ENCODE measurements around the gene PODXL. TPM values are rescaled to one million over a fixed set of nuclear protein-coding genes. Genes with fewer than 3 reads are reported as not detected.

Gene PODXL
- total RNA-seq, 1 experiment from 2014 or later: 37.5 TPM

DNA sequence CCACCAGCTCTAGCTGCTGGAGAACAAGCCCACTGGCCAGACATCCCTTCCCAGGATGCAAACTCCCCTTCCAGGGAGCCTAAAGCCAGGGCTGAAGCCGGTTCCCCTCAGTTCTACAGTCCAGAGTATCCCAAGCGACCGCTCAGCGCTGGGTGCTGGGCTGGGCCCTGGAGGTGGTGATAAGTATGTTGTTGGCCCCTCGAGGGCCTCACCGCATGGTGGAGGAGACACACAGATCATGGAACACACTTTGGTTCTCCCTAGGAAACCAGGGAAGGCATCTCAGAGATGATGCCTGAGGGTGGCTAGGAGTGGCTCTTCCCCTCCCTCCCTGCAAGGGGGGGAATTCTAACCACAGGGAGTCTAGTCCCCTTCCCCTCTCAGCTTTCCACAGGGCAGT, 4.4 kb downstream of the PODXL start:
- CTCF ChIA-PET: no interaction called here
- H4K20me1 ChIP-seq (ENCODE audit: insufficient read depth): no peaks in the 10 kb centered on the region
- no peak for ATAC-seq
- H3K27me3 ChIP-seq (ENCODE audit: insufficient read depth, low read length): no peaks in the 10 kb centered on the region
- peaks cover 24% of the 10 kb centered on the region; the same call in 1 of the 2 replicates for H3K79me2 ChIP-seq (ENCODE audit: insufficient read depth, low read length)
- RAD21 ChIA-PET (ENCODE audit: low non-redundant PET in 1 of 2, low total read pairs in 2 of 2, uncharacterized antibody in 2 of 2, unreplicated experiment in 2 of 2): no interaction called here
- no peak overlapping the region for H3K4me2 ChIP-seq (ENCODE audit: low read length)
- POLR2A ChIA-PET: no interaction called here
- no TSS peak for BruUV-seq (replicated peaks)
- H3K9ac ChIP-seq (ENCODE audit: low read length): no peak overlapping the region
- no peak for DNase-seq (ENCODE audit: low read depth, low spot score)
- no peak overlapping the region for H3K27ac ChIP-seq (ENCODE audit: low read depth, low read length)
- no peak overlapping the region for H2AFZ ChIP-seq (ENCODE audit: low read depth, low read length, poor library complexity, severe bottlenecking)
- H3K4me1 ChIP-seq (ENCODE audit: control insufficient read depth in 1 of 2, insufficient read depth in 2 of 2, low read length in 2 of 2): peaks cover 3 to 27% of the 10 kb centered on the region in 2 experiments; a peak in 3 of 4 replicates
- intact Hi-C loops (cut with micrococcal nuclease): no loop called here
- H3K9me2 ChIP-seq (ENCODE audit: insufficient read depth): no peaks in the 10 kb centered on the region
- H3K9me3 ChIP-seq (ENCODE audit: control insufficient read depth in 1 of 2, insufficient read depth in 1 of 2, low read depth in 1 of 2, low read length in 2 of 2): no peaks in the 10 kb centered on the region
- H3K4me3 ChIP-seq (replicated peaks in 1 of 2; ENCODE audit: low read depth in 1 of 2, low read length in 2 of 2): no peak overlapping the region
- H3K36me3 ChIP-seq (ENCODE audit: control insufficient read depth in 1 of 2, insufficient read depth in 2 of 2, low read length in 2 of 2): no peaks in the 10 kb centered on the region
- TF ChIP-seq TCF7L2 (IDR thresholded peaks at IDR 0.05; ENCODE audit: borderline replicate concordance, extremely low read depth, insufficient read depth, insufficient read length) (no peak), SRF (IDR thresholded peaks at IDR 0.05; ENCODE audit: low read depth) (no peak), SIN3A (IDR thresholded peaks at IDR 0.05; ENCODE audit: low read depth) (no peak), EGR1 (IDR thresholded peaks at IDR 0.05; ENCODE audit: low read depth) (no peak), JUND (IDR thresholded peaks at IDR 0.05) (no peak), EZH2phosphoT487 (IDR thresholded peaks at IDR 0.05; ENCODE audit: borderline replicate concordance) (no peak), YY1 (IDR thresholded peaks at IDR 0.05; ENCODE audit: extremely low read depth, insufficient replicate concordance, low read depth, low read length) (no peak), RAD21 (IDR thresholded peaks at IDR 0.05; ENCODE audit: low read depth) (no peak), CEBPB (IDR thresholded peaks at IDR 0.05; ENCODE audit: low read depth) (no peak)
- TF ChIP-seq, protein P1, sequence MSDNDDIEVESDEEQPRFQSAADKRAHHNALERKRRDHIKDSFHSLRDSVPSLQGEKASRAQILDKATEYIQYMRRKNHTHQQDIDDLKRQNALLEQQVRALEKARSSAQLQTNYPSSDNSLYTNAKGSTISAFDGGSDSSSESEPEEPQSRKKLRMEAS (IDR thresholded peaks at IDR 0.05): no peak
- TF ChIP-seq, protein P2, sequence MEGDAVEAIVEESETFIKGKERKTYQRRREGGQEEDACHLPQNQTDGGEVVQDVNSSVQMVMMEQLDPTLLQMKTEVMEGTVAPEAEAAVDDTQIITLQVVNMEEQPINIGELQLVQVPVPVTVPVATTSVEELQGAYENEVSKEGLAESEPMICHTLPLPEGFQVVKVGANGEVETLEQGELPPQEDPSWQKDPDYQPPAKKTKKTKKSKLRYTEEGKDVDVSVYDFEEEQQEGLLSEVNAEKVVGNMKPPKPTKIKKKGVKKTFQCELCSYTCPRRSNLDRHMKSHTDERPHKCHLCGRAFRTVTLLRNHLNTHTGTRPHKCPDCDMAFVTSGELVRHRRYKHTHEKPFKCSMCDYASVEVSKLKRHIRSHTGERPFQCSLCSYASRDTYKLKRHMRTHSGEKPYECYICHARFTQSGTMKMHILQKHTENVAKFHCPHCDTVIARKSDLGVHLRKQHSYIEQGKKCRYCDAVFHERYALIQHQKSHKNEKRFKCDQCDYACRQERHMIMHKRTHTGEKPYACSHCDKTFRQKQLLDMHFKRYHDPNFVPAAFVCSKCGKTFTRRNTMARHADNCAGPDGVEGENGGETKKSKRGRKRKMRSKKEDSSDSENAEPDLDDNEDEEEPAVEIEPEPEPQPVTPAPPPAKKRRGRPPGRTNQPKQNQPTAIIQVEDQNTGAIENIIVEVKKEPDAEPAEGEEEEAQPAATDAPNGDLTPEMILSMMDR (IDR thresholded peaks at IDR 0.05 in 2 of 3, conservative IDR thresholded peaks at IDR 0.05 in 1 of 3; ENCODE audit: borderline replicate concordance in 1 of 3, insufficient read depth in 1 of 3, low read depth in 2 of 3, low read length in 2 of 3): no peak

Data from HCT116 (cell line).